ENCODE data around the gene CCR6. TPM values are rescaled to one million over a fixed set of nuclear protein-coding genes. Genes with fewer than 3 reads are reported as not detected.

CCR6 gene
- total and polyA plus RNA-seq, 5 donors: not detected

GRCh38 chr6:167136376-167136775 is 13.5 kb downstream of the CCR6 start:
- H3K9me3 ChIP-seq (ENCODE audit: control insufficient read depth, low read length): no peaks in the 10 kb centered on the region
- H3K4me1 ChIP-seq (ENCODE audit: control insufficient read depth, insufficient read depth, low read length): no peaks in the 10 kb centered on the region
- no peak overlapping the region for H3K4me3 ChIP-seq (ENCODE audit: low read length)
- no peaks in the 10 kb centered on the region for H3K27me3 ChIP-seq (ENCODE audit: control insufficient read depth, insufficient read depth)
- intact Hi-C loops (cut with DNase I): no loop called here
- no peak for ATAC-seq
- 84% methylated on average over 13 of the region's 13 CpGs for WGBS
- H3K27ac ChIP-seq (ENCODE audit: low read length): no peak overlapping the region
- no peak for DNase-seq

- Histone ChIP-seq H3K9me3 (ENCODE audit: control insufficient read depth, low read length) (no peaks in the 10 kb centered on the region), H3K27me3 (ENCODE audit: control insufficient read depth, insufficient read depth) (no peaks in the 10 kb centered on the region)
- intact Hi-C loops (cut with DNase I): no loop called here
Measured at GRCh38 chr6:167137081-167137480, 14.2 kb downstream of the CCR6 start.

GRCh38 chr6:167137881-167138280 is 15.0 kb downstream of the CCR6 start:
- 40% methylated on average over 6 of the region's 6 CpGs for WGBS
- no peaks in the 10 kb centered on the region for H3K4me1 ChIP-seq (ENCODE audit: control insufficient read depth, insufficient read depth, low read length)
- H3K27me3 ChIP-seq (ENCODE audit: control insufficient read depth, insufficient read depth): no peaks in the 10 kb centered on the region
- intact Hi-C loops (cut with DNase I): no loop called here
- ATAC-seq (no peak), DNase-seq (no peak)
- no peaks in the 10 kb centered on the region for H3K9me3 ChIP-seq (ENCODE audit: control insufficient read depth, low read length)
- no peak overlapping the region for H3K27ac ChIP-seq (ENCODE audit: low read length)
- no peak overlapping the region for H3K4me3 ChIP-seq (ENCODE audit: low read length)

More at GRCh38 chr6:167137081-167137480, 14.2 kb downstream of the CCR6 start:
- Histone ChIP-seq H3K4me3 (ENCODE audit: low read length) (no peak overlapping the region), H3K27ac (ENCODE audit: low read length) (no peak overlapping the region), H3K4me1 (ENCODE audit: control insufficient read depth, insufficient read depth, low read length) (no peaks in the 10 kb centered on the region)
- ATAC-seq: no peak
- no peak for DNase-seq
- 82% methylated on average over 10 of the region's 10 CpGs for WGBS

- H3K9me3 ChIP-seq (ENCODE audit: control insufficient read depth, low read length): no peaks in the 10 kb centered on the region
- no peak overlapping the region for H3K4me3 ChIP-seq (ENCODE audit: low read length)
- no peaks in the 10 kb centered on the region for H3K4me1 ChIP-seq (ENCODE audit: control insufficient read depth, insufficient read depth, low read length)
- 86% methylated on average over 4 of the region's 4 CpGs for WGBS
- intact Hi-C loops (cut with DNase I): loop anchor here in 2 of 4 donors (5.0 to 10.0 kb wide), 2 partner anchors 362 to 365 kb away; no protein-coding TSS in a partner anchor
- DNase-seq: no peak
- no peaks in the 10 kb centered on the region for H3K27me3 ChIP-seq (ENCODE audit: control insufficient read depth, insufficient read depth)
- ATAC-seq: no peak
- H3K27ac ChIP-seq (ENCODE audit: low read length): no peak overlapping the region
Measured at GRCh38 chr6:167139761-167140160, 16.9 kb downstream of the CCR6 start.

GRCh38 chr6:167140589-167141474 is 17.9 kb downstream of the CCR6 start:
- Histone ChIP-seq H3K27ac (ENCODE audit: low read length) (no peak overlapping the region), H3K27me3 (ENCODE audit: control insufficient read depth, insufficient read depth) (no peaks in the 10 kb centered on the region), H3K9me3 (ENCODE audit: control insufficient read depth, low read length) (no peaks in the 10 kb centered on the region), H3K4me3 (ENCODE audit: low read length) (no peak overlapping the region), H3K4me1 (ENCODE audit: control insufficient read depth, insufficient read depth, low read length) (no peaks in the 10 kb centered on the region)
- intact Hi-C loops (cut with DNase I): loop anchor here in 2 of 4 donors (5.0 to 10.0 kb wide), 2 partner anchors 364 to 366 kb away; no protein-coding TSS in a partner anchor
- ATAC-seq (no peak), DNase-seq (no peak)
- WGBS: 69% methylated on average over 10 of the region's 10 CpGs

- ATAC-seq: peak; percentile 76 to 77
Measured at GRCh38 chr6:167141667-167142432, 19.0 kb downstream of the CCR6 start.

GRCh38 chr6:167142433-167142761 is 19.5 kb downstream of the CCR6 start:
- whole genome bisulfite sequencing: 34% methylated on average over 4 of the region's 4 CpGs
- ATAC-seq (no peak), DNase-seq (no peak)
- H3K27me3 ChIP-seq (ENCODE audit: control insufficient read depth, insufficient read depth): no peaks in the 10 kb centered on the region
- no peak overlapping the region for H3K4me3 ChIP-seq (ENCODE audit: low read length)
- intact Hi-C loops (cut with DNase I): loop anchor here in 2 of 4 donors (5.0 to 10.0 kb wide), 2 partner anchors 365 to 368 kb away; no protein-coding TSS in a partner anchor
- no peaks in the 10 kb centered on the region for H3K4me1 ChIP-seq (ENCODE audit: control insufficient read depth, insufficient read depth, low read length)
- no peak overlapping the region for H3K27ac ChIP-seq (ENCODE audit: low read length)
- H3K9me3 ChIP-seq (ENCODE audit: control insufficient read depth, low read length): no peaks in the 10 kb centered on the region

More at GRCh38 chr6:167141667-167142432, 19.0 kb downstream of the CCR6 start:
- Histone ChIP-seq H3K4me1 (ENCODE audit: control insufficient read depth, insufficient read depth, low read length) (no peaks in the 10 kb centered on the region), H3K27me3 (ENCODE audit: control insufficient read depth, insufficient read depth) (no peaks in the 10 kb centered on the region), H3K27ac (ENCODE audit: low read length) (no peak overlapping the region), H3K4me3 (ENCODE audit: low read length) (no peak overlapping the region), H3K9me3 (ENCODE audit: control insufficient read depth, low read length) (no peaks in the 10 kb centered on the region)
- WGBS: 48% methylated on average over 18 of the region's 18 CpGs
- DNase-seq: peak in 2 of 3 donors; percentile 68
- intact Hi-C loops (cut with DNase I): loop anchor here in 2 of 4 donors (5.0 to 10.0 kb wide), 2 partner anchors 365 to 367 kb away; no protein-coding TSS in a partner anchor

GRCh38 chr6:167143041-167143440 is 20.1 kb downstream of the CCR6 start:
- intact Hi-C loops (cut with DNase I): loop anchor here in 2 of 4 donors (5.0 to 10.0 kb wide), 2 partner anchors 366 to 368 kb away; no protein-coding TSS in a partner anchor
- no peak overlapping the region for H3K4me3 ChIP-seq (ENCODE audit: low read length)
- ATAC-seq: no peak

GRCh38 chr6:167145461-167145860 is 22.6 kb downstream of the CCR6 start:
- 79% methylated on average over 12 of the region's 12 CpGs for WGBS
- H3K9me3 ChIP-seq (ENCODE audit: control insufficient read depth, low read length): no peaks in the 10 kb centered on the region
- no peak for ATAC-seq
- intact Hi-C loops (cut with DNase I): loop anchor here in 1 of 4 donors (10.0 kb wide), 1 partner anchor 371 kb away; no protein-coding TSS in a partner anchor
- no peak for DNase-seq
- no peaks in the 10 kb centered on the region for H3K4me1 ChIP-seq (ENCODE audit: control insufficient read depth, insufficient read depth, low read length)
- H3K27me3 ChIP-seq (ENCODE audit: control insufficient read depth, insufficient read depth): no peaks in the 10 kb centered on the region
- no peak overlapping the region for H3K4me3 ChIP-seq (ENCODE audit: low read length)
- H3K27ac ChIP-seq (ENCODE audit: low read length): no peak overlapping the region

More at GRCh38 chr6:167143041-167143440, 20.1 kb downstream of the CCR6 start:
- no peak for DNase-seq
- 73% methylated on average over 9 of the region's 9 CpGs for WGBS
- Histone ChIP-seq H3K27me3 (ENCODE audit: control insufficient read depth, insufficient read depth) (no peaks in the 10 kb centered on the region), H3K4me1 (ENCODE audit: control insufficient read depth, insufficient read depth, low read length) (no peaks in the 10 kb centered on the region), H3K9me3 (ENCODE audit: control insufficient read depth, low read length) (no peaks in the 10 kb centered on the region), H3K27ac (ENCODE audit: low read length) (no peak overlapping the region)

- Histone ChIP-seq H3K27me3 (ENCODE audit: control insufficient read depth, insufficient read depth) (no peaks in the 10 kb centered on the region), H3K4me3 (ENCODE audit: low read length) (no peak overlapping the region), H3K27ac (ENCODE audit: low read length) (no peak overlapping the region), H3K4me1 (ENCODE audit: control insufficient read depth, insufficient read depth, low read length) (no peaks in the 10 kb centered on the region), H3K9me3 (ENCODE audit: control insufficient read depth, low read length) (no peaks in the 10 kb centered on the region)
- 72% methylated on average over 15 of the region's 15 CpGs for WGBS
- DNase-seq (no peak), ATAC-seq (no peak)
- intact Hi-C loops (cut with DNase I): loop anchor here in 1 of 4 donors (10.0 kb wide), 1 partner anchor 371 kb away; no protein-coding TSS in a partner anchor
Measured at GRCh38 chr6:167146135-167146534, 23.2 kb downstream of the CCR6 start.
